HG02571 (cell line): Measurements from ENCODE around the gene SPOCD1.

Experiments
- ATAC-seq: cut with Tn5 transposase; IDR thresholded peaks from one replicate; pipeline ENCODE4 v1.9.1; 2021; ENCODE audit warnings: mild to moderate bottlenecking, moderate library complexity; ENCODE audit not compliant: unreplicated experiment

Gene SPOCD1

GRCh38 chr1:31788138-31788824, 27.5 kb downstream of the SPOCD1 start:
- peak; percentile 68 for ATAC-seq

- ATAC-seq, result no peak
Observed at GRCh38 chr1:31787786-31788137, 28.1 kb downstream of the SPOCD1 start.

- ATAC-seq, result no peak
Observed at GRCh38 chr1:31787261-31787660, 28.6 kb downstream of the SPOCD1 start.

GRCh38 chr1:31786366-31787060, 29.3 kb downstream of the SPOCD1 start:
- no peak for ATAC-seq

GRCh38 chr1:31785947-31786290, 29.9 kb downstream of the SPOCD1 start:
- no peak for ATAC-seq

- ATAC-seq, result no peak
Observed at GRCh38 chr1:31785020-31785946, 30.5 kb downstream of the SPOCD1 start.

GRCh38 chr1:31784356-31785019, 31.3 kb downstream of the SPOCD1 start:
- ATAC-seq, result no peak

- ATAC-seq, result no peak
Observed at GRCh38 chr1:31783846-31784245, 32.0 kb downstream of the SPOCD1 start.

- no peak for ATAC-seq
Observed at GRCh38 chr1:31782421-31783410, 33.1 kb downstream of the SPOCD1 start.

- ATAC-seq, result no peak
Observed at GRCh38 chr1:31781756-31782371, 34.0 kb downstream of the SPOCD1 start.

- ATAC-seq, result no peak
Observed at GRCh38 chr1:31781138-31781755, 34.6 kb downstream of the SPOCD1 start.

- no peak for ATAC-seq
Observed at GRCh38 chr1:31780632-31781031, 35.2 kb downstream of the SPOCD1 start.

GRCh38 chr1:31779687-31780086, 36.1 kb downstream of the SPOCD1 start:
- ATAC-seq, result no peak

- ATAC-seq, result no peak
Observed at GRCh38 chr1:31778763-31779488, 36.9 kb downstream of the SPOCD1 start.

GRCh38 chr1:31776516-31776915, 39.3 kb downstream of the SPOCD1 start:
- no peak for ATAC-seq

GRCh38 chr1:31776032-31776431, 39.8 kb downstream of the SPOCD1 start:
- ATAC-seq, result no peak

- no peak for ATAC-seq
Observed at GRCh38 chr1:31775210-31775999, 40.4 kb downstream of the SPOCD1 start.

GRCh38 chr1:31774495-31774894, 41.3 kb downstream of the SPOCD1 start:
- no peak for ATAC-seq
